Ectodermal cell (in vitro differentiated cells): ENCODE data around the gene DMAC2L. TPM values are rescaled to one million over a fixed set of nuclear protein-coding genes. Genes with fewer than 3 reads are reported as not detected.

Experiments
- H3K27ac ChIP-seq: 2 replicates; pipeline ENCODE4 v1.7.0; 2013; ENCODE audit warnings: mild to moderate bottlenecking, low read depth, low read length; ENCODE audit not compliant: insufficient read depth, poor library complexity, severe bottlenecking
- H3K27me3 ChIP-seq: 2 replicates; pipeline ENCODE4 v1.7.0; 2013; ENCODE audit warnings: mild to moderate bottlenecking, low read length; ENCODE audit not compliant: insufficient read depth, control insufficient read depth, poor library complexity, severe bottlenecking
- H3K36me3 ChIP-seq: one replicate; pipeline ENCODE4 v1.7.0; 2013; ENCODE audit warnings: low read length; ENCODE audit not compliant: control insufficient read depth, insufficient read depth
- H3K4me1 ChIP-seq: one replicate; pipeline ENCODE4 v1.7.0; 2013; ENCODE audit warnings: low read length; ENCODE audit not compliant: control insufficient read depth, insufficient read depth
- H3K4me3 ChIP-seq: 2 replicates; pipeline ENCODE4 v1.7.0; 2013; ENCODE audit warnings: low read depth, low read length, control low read depth; ENCODE audit not compliant: insufficient read depth
- H3K9me3 ChIP-seq: 2 replicates; pipeline ENCODE4 v1.7.0; 2013; ENCODE audit warnings: mild to moderate bottlenecking, low read length, moderate library complexity; ENCODE audit not compliant: control insufficient read depth
- WGBS, 2 experiments: methylation state at CpG; one replicate each; pipeline ENCODE4 v1.1.7; 2013; ENCODE audit warnings: missing lambda C conversion rate in 2 of 2; 5-methylcytosine and 5-hydroxymethylcytosine counted together
- polyA plus RNA-seq, 4 experiments: library from polyadenylated mRNA; stranded (reverse); fragments of 50-300 nt; gene quantifications; one replicate each; pipeline ENCODE4 v1.2.3, GENCODE V29; 2013

DMAC2L gene, protein sequence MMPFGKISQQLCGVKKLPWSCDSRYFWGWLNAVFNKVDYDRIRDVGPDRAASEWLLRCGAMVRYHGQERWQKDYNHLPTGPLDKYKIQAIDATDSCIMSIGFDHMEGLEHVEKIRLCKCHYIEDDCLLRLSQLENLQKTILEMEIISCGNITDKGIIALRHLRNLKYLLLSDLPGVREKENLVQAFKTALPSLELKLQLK
- polyA plus RNA-seq (2013, experiment 1 of 4), result 22.2 TPM
- polyA plus RNA-seq (2013, experiment 2 of 4), result 24.0 TPM
- 20.0 TPM for polyA plus RNA-seq (2013, experiment 3 of 4)
- 16.8 TPM for polyA plus RNA-seq (2013, experiment 4 of 4)

DNA sequence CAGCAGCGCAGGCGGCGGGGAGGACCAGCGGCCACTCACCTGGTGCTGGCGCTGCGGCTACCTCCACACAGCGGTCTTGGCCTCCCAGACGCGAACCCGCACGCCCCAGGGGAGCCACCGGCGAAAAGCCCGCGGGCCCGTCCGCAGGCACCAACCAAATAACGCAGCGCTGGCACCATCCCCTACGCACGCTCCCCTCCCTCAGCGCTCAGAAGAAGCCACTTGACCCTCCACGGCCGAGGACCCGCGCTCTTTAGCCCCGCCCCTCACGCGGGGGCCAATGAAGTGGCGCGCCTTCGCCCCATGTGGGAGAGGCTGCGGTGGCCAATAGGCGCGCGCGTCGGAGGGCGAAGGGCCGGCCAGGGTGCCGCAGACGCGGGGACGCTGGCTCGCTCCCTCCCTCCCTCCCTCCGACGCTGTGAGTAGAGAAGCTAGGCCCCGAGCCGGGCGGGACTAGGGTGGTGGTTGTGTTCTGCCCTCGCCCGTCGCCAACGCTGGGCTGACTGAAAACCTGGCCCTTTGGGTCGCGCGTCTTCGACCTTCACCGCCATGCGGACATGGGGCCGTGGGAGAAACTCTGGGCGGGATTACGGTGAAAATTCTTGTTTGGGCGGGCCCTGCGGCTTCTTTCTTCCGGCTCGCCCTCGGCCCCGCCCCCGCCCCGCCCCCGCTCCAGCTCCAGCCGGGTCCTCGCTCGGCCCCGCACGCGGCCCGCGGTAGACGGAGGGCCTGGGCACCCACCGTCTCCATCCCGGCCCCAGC, at the start of gene DMAC2L, which contains the start of gene L2HGDH:
TSS of gene DMAC2L (plus strand) at position 353 of the 762 bp plus-strand sequence. CDS start 9,164 bp downstream, outside the sequence.
TSS of gene L2HGDH (minus strand) at position 258 of the 762 bp plus-strand sequence. CDS start at position 179, 79 bp downstream.
- H3K4me1 ChIP-seq, result no peaks in the 10 kb centered on the region
- H3K27ac ChIP-seq, result peak within 1 kb of the TSS; percentile 62
- 0% methylated on average over 83 of the region's 83 CpGs for WGBS, 2 experiments

DNA sequence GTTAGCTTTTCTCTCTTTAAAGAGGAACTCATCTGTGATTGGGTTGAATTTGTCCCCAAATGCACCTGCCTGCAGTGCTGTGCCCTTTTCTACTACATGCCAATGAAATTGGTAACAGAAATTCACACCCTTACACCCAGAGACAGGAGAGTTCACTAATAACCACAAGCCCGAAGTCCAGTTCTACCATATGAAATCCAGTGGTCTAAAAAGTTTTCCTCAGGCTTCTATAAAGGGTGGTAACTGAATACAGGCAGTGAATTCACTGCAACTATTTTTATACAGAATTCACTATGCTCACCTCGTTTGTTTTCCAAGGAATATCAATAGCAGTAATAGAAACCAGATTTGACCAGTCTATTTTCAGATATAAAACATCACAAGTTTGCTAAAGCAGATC, 49.3 kb upstream of the DMAC2L start:
- no peak overlapping the region for H3K4me3 ChIP-seq
- H3K36me3 ChIP-seq, result no peaks in the 10 kb centered on the region
- 88 to 90% methylated on average over 2 of the region's 2 CpGs for WGBS, 2 experiments
- H3K27me3 ChIP-seq, result no peaks in the 10 kb centered on the region
- no peaks in the 10 kb centered on the region for H3K4me1 ChIP-seq
- no peaks in the 10 kb centered on the region for H3K9me3 ChIP-seq
- no peak overlapping the region for H3K27ac ChIP-seq

More for the DNA sequence above, at the start of gene DMAC2L, which contains the start of gene L2HGDH:
- Histone ChIP-seq H3K36me3 (peaks cover 6% of the 10 kb centered on the region), H3K27me3 (no peaks in the 10 kb centered on the region), H3K9me3 (no peaks in the 10 kb centered on the region), H3K4me3 (peak within 1 kb of the TSS; percentile 65)

DNA sequence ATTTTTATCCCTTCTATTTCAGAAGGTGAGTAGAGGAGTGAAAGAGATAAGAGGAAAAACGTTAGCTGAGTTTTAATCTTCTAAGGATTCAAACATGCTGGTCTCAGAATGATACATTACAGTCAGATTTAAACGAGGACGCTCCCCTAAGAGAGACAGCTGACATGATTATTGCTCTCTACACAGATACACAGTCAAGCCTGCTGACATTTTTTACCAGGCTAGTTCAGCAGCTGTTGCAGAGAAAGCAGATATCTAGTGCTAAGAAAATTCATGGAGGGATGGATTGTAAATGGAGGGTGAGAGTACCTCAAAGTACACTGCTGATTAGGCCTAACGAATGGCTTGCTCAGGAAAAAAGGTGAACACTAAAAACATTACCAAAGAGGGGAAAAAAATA, 48.8 kb upstream of the DMAC2L start:
- no peak overlapping the region for H3K27ac ChIP-seq
- 93% methylated on average over 4 of the region's 4 CpGs for WGBS, 2 experiments
- H3K4me3 ChIP-seq, result no peak overlapping the region
- H3K36me3 ChIP-seq, result no peaks in the 10 kb centered on the region
- H3K9me3 ChIP-seq, result no peaks in the 10 kb centered on the region
- H3K4me1 ChIP-seq, result no peaks in the 10 kb centered on the region
- H3K27me3 ChIP-seq, result no peaks in the 10 kb centered on the region

DNA sequence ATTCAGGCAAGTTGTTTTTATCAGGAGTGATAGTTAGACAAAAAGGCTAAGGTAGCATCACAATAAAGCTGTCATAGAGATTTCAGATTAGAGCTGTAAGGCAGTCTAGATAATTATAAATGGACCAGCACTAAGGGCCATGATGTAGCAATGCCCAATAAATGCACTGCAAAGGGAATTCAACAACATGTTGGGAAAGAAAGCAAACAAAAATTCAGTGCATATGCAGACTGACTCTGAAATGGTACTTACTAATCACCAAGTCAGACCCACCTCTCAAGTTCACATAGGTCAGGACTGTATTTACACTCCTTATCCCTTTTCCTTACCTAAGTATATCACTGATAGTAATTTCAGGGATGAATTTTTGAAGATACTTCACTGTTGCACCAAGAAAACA, 47.1 kb upstream of the DMAC2L start:
- H3K36me3 ChIP-seq, result no peaks in the 10 kb centered on the region
- no peak overlapping the region for H3K4me3 ChIP-seq
- H3K27ac ChIP-seq, result no peak overlapping the region
- no peaks in the 10 kb centered on the region for H3K9me3 ChIP-seq
- H3K4me1 ChIP-seq, result no peaks in the 10 kb centered on the region
- no peaks in the 10 kb centered on the region for H3K27me3 ChIP-seq

DNA sequence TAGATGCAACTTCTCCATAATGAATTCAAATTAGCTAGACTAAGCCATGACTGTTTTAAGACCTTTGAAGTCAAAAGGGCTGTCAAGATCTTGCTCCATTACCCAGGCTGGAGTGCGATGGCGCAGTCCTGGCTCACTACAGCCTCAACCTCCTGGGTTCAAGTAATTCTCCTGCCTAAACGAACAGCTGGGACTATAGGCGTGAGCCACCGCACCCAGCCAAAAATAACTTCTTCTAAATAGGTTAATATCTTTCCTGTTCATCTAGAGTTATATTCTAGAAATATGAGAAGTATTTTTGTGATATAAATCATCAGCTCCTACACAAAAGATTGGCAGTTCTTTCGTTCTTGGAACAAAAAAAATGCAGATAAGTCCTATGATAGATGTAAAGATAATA, 41.2 kb upstream of the DMAC2L start:
- WGBS, 2 experiments, result 97 to 99% methylated on average over 3 to 5 of the region's 6 CpGs
- Histone ChIP-seq H3K4me1 (no peaks in the 10 kb centered on the region), H3K27me3 (no peaks in the 10 kb centered on the region), H3K36me3 (no peaks in the 10 kb centered on the region), H3K27ac (no peak overlapping the region), H3K4me3 (no peak overlapping the region), H3K9me3 (no peaks in the 10 kb centered on the region)

DNA sequence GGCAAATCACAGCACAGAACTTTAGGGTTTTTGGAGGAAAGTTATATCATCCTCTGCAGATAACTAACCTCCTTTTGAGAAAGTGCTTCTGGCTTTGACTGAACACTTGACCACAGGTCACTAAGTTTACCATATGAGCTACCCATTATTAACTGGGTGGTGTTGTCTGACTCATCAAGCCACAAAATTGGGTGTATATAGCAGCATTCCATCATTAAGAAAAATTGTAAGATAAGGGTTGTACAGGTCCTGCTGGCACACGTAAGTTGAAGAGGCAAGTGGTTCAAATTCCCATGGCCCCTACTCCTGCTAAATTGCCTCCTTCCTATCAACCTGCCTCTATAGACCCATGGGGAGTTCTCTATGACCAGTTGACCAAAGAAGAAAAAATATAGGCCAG, 39.6 kb upstream of the DMAC2L start:
- Histone ChIP-seq H3K27me3 (no peaks in the 10 kb centered on the region), H3K27ac (no peak overlapping the region), H3K36me3 (no peaks in the 10 kb centered on the region), H3K4me1 (no peaks in the 10 kb centered on the region), H3K9me3 (no peaks in the 10 kb centered on the region), H3K4me3 (no peak overlapping the region)
- WGBS, 2 experiments, result 96 to 100% methylated on average over 1 of the region's 1 CpG

DNA sequence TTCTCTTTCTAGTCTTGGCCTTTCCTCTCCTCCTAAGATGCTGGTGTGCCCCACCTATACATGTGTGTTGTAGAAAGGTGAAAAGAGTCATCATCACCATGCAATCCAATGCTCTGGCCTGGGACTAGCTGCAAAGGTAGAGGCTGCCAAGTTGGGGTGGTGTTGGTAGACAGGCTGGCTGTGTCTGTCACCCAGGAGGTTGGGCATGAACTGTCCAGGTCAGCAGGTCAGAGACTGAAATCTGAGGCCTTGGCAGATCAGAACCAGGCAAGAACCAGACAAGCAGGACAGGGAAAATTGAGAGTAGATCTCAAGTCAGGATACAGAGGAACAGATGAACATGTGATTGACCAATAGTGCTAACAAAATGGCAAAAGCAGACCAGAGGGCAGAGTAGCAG, 26.3 kb upstream of the DMAC2L start:
- no peaks in the 10 kb centered on the region for H3K9me3 ChIP-seq
- no peak overlapping the region for H3K4me3 ChIP-seq
- no peak overlapping the region for H3K27ac ChIP-seq
- no peaks in the 10 kb centered on the region for H3K27me3 ChIP-seq
- no peaks in the 10 kb centered on the region for H3K4me1 ChIP-seq
- H3K36me3 ChIP-seq, result no peaks in the 10 kb centered on the region

DNA sequence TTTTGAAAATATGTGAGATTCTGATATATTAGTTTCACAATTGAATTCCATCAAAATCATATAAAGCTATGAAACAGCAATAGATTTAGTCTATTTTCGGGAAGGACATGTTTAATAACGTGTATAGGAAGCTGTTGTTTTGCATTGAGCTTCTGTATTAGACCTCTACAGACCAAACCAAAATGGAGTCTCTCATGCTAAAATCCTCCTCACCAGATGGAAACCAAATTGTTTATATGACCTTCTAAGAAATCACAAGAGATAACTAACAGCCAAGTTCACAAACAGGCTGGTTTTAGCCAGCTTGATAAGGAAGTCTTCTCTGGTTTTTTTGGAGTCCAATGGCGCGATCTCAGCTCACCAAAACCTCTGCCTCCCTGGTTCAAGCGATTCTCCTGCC, 24.0 kb upstream of the DMAC2L start:
- no peaks in the 10 kb centered on the region for H3K9me3 ChIP-seq
- 92 to 93% methylated on average over 3 to 5 of the region's 5 CpGs for WGBS, 2 experiments
- no peak overlapping the region for H3K4me3 ChIP-seq
- H3K27ac ChIP-seq, result no peak overlapping the region
- no peaks in the 10 kb centered on the region for H3K27me3 ChIP-seq
- no peaks in the 10 kb centered on the region for H3K4me1 ChIP-seq
- H3K36me3 ChIP-seq, result no peaks in the 10 kb centered on the region

DNA sequence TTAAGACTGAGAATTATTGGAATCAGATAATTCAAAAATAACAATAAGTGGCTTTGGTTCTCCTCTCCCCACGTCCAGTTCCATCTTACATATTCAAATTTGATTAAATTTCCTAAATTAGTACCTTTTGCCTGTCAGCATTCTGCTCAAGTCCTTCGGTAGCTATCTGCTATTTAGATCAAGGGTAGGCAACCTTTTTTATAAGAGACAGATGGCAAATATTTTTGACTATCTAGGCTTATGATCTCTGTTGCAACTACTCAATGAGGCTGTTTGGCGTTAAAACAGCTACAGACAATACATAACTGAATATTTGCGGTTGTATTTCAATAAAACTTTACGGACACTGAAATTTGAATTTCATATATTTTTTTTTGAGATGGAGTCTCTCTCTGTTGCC, 21.8 kb upstream of the DMAC2L start:
- H3K27me3 ChIP-seq, result no peaks in the 10 kb centered on the region
- H3K36me3 ChIP-seq, result no peaks in the 10 kb centered on the region
- no peak overlapping the region for H3K4me3 ChIP-seq
- H3K4me1 ChIP-seq, result no peaks in the 10 kb centered on the region
- no peak overlapping the region for H3K27ac ChIP-seq
- no peaks in the 10 kb centered on the region for H3K9me3 ChIP-seq
- WGBS, 2 experiments, result 81 to 88% methylated on average over 5 of the region's 5 CpGs

DNA sequence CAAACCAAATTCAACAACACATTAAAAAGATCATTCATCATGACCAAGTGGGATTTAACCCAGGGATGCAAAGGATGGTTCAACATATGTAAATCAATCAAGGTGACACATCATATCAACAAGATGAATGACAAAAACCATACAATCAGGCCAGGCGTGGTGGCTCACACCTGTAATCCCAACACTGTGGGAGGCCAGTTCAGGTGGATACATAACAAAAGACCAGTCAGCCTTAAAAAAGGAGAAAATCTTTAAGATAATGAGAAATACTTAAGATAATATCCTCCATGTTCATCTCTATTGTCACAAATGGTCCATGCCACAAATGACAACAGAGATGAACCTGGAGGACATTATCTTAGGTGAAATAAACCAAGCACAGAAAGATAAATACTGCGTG, 12.5 kb upstream of the DMAC2L start:
- Histone ChIP-seq H3K27me3 (no peaks in the 10 kb centered on the region), H3K27ac (no peak overlapping the region), H3K4me3 (no peak overlapping the region), H3K9me3 (no peaks in the 10 kb centered on the region), H3K36me3 (no peaks in the 10 kb centered on the region), H3K4me1 (no peaks in the 10 kb centered on the region)
- WGBS, 2 experiments, result 93 to 100% methylated on average over 2 of the region's 2 CpGs
